ENCODE data around the gene THRB.

Gene THRB

DNA sequence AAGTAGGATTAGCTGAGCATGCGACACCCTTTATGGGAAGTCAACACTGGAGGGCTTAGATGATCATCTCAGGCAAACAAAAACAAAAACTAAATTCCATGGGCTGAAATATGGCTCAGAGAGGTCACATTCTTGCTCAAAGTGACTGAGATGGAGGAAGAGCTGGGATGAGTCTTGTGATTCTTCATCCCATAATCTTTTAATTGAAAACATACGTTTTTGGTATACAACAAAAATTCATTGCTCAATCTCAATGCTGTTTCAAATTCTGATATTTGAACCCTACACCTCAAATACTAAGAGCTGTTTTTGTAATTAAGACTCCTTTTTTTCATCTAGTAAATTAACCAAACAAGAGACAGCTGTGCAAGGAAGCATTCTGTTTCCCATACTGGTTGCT is 292.6 kb downstream of the THRB start:
- no peak for TF ChIP-seq ZEB2 (tag by site-specific recombination; IDR thresholded peaks at IDR 0.05)
- Histone ChIP-seq H3K27ac (ENCODE audit: extremely low read depth, low read depth, low read length) (no peak overlapping the region), H3K4me1 (ENCODE audit: control insufficient read depth, insufficient read depth, low read length) (no peaks in the 10 kb centered on the region), H3K36me3 (ENCODE audit: control insufficient read depth in 2 of 2, insufficient read depth in 1 of 2, low read length in 2 of 2) (no peaks in the 10 kb centered on the region), H3K4me3 (ENCODE audit: low read depth, low read length) (no peak overlapping the region), H3K9me3 (ENCODE audit: control insufficient read depth, insufficient read depth, low read depth, low read length) (no peaks in the 10 kb centered on the region)
- ChIA-PET POLR2A (no interaction called here), CTCF (no interaction called here)

DNA sequence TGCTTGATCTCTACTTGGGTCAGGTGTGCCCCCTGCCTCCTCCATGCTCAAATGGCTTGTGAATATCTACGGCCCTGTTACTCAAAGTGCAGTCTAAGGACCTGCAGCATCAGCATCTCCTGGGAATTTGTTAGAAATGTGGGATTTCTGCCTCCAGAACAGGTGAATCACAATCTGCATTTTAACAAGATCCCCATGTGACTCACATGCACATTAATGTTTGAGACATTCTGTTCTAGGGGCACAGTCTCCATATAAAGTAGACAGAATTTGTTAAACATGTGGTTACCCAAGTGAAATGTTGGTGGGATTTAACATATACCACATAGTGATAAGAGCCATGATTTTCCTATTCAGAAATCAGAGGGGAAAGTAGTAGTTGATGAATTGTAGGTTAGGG is 293.3 kb downstream of the THRB start:
- no peak overlapping the region for H3K27ac ChIP-seq (ENCODE audit: extremely low read depth, low read depth, low read length)
- ChIA-PET POLR2A (no interaction called here), CTCF (no interaction called here)
- H3K36me3 ChIP-seq (ENCODE audit: control insufficient read depth in 2 of 2, insufficient read depth in 1 of 2, low read length in 2 of 2) = no peaks in the 10 kb centered on the region
- no peaks in the 10 kb centered on the region for H3K4me1 ChIP-seq (ENCODE audit: control insufficient read depth, insufficient read depth, low read length)
- H3K9me3 ChIP-seq (ENCODE audit: control insufficient read depth, insufficient read depth, low read depth, low read length) = no peaks in the 10 kb centered on the region
- no peak overlapping the region for H3K4me3 ChIP-seq (ENCODE audit: low read depth, low read length)
- no peak for TF ChIP-seq MEIS1 (CRISPR knock-in tag; IDR thresholded peaks at IDR 0.05; ENCODE audit: borderline replicate concordance)
- no peak for TF ChIP-seq ZNF610 (tag by site-specific recombination; IDR thresholded peaks at IDR 0.05; ENCODE audit: borderline replicate concordance)
- no peak for TF ChIP-seq BCL11A (tag by site-specific recombination; IDR thresholded peaks at IDR 0.05; ENCODE audit: low read depth)
- no peak for TF ChIP-seq ZNF558 (tag by site-specific recombination; IDR thresholded peaks at IDR 0.05)
- no peak for TF ChIP-seq ZNF24 (tag by site-specific recombination; IDR thresholded peaks at IDR 0.05)
- TF ChIP-seq, protein P1, sequence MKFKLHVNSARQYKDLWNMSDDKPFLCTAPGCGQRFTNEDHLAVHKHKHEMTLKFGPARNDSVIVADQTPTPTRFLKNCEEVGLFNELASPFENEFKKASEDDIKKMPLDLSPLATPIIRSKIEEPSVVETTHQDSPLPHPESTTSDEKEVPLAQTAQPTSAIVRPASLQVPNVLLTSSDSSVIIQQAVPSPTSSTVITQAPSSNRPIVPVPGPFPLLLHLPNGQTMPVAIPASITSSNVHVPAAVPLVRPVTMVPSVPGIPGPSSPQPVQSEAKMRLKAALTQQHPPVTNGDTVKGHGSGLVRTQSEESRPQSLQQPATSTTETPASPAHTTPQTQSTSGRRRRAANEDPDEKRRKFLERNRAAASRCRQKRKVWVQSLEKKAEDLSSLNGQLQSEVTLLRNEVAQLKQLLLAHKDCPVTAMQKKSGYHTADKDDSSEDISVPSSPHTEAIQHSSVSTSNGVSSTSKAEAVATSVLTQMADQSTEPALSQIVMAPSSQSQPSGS (tag by site-specific recombination; IDR thresholded peaks at IDR 0.05; ENCODE audit: low read depth) = no peak
- no peak for TF ChIP-seq ZIC2 (tag by site-specific recombination; IDR thresholded peaks at IDR 0.05)
- TF ChIP-seq, protein P2, sequence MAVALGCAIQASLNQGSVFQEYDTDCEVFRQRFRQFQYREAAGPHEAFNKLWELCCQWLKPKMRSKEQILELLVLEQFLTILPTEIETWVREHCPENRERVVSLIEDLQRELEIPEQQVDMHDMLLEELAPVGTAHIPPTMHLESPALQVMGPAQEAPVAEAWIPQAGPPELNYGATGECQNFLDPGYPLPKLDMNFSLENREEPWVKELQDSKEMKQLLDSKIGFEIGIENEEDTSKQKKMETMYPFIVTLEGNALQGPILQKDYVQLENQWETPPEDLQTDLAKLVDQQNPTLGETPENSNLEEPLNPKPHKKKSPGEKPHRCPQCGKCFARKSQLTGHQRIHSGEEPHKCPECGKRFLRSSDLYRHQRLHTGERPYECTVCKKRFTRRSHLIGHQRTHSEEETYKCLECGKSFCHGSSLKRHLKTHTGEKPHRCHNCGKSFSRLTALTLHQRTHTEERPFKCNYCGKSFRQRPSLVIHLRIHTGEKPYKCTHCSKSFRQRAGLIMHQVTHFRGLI (tag by site-specific recombination; IDR thresholded peaks at IDR 0.05) = no peak
- TF ChIP-seq ZNF529 (tag by site-specific recombination; IDR thresholded peaks at IDR 0.05; ENCODE audit: insufficient replicate concordance) = no peak
- TF ChIP-seq ZNF10 (tag by site-specific recombination; IDR thresholded peaks at IDR 0.05) = no peak
- no peak for TF ChIP-seq ZNF274 (IDR thresholded peaks at IDR 0.05; ENCODE audit: low read length)
- no peak for TF ChIP-seq ZNF274 (tag by site-specific recombination; IDR thresholded peaks at IDR 0.05; ENCODE audit: borderline replicate concordance)
- TF ChIP-seq, protein P3, sequence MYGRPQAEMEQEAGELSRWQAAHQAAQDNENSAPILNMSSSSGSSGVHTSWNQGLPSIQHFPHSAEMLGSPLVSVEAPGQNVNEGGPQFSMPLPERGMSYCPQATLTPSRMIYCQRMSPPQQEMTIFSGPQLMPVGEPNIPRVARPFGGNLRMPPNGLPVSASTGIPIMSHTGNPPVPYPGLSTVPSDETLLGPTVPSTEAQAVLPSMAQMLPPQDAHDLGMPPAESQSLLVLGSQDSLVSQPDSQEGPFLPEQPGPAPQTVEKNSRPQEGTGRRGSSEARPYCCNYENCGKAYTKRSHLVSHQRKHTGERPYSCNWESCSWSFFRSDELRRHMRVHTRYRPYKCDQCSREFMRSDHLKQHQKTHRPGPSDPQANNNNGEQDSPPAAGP (tag by site-specific recombination; IDR thresholded peaks at IDR 0.05) = no peak
- no peak for TF ChIP-seq ZBTB8A (tag by site-specific recombination; IDR thresholded peaks at IDR 0.05)
- no peak for TF ChIP-seq WT1 (tag by site-specific recombination; IDR thresholded peaks at IDR 0.05)

DNA sequence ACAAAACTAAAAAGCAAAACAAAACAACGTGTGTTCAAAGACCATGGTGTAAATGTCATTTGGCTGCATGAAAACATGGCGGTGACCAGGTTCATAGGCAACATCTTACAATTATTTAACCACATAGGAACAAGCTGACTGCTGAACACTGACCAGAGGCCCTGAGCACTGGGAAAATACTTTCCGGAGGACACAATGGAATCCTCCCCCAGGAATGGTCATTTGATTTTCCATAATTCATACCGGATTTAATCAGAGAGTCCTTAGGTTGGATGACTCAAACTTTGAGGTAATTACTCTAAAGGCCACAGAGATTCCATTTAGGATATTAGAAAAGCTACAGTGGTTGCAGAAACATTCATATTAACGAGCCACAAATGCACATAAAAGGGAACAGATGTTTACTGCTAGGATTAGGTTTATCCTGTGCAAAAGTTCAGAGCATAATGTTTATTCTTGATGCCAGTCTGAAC is 294.8 kb downstream of the THRB start:
- POLR2A ChIA-PET = no interaction called here
- Histone ChIP-seq H3K27ac (ENCODE audit: extremely low read depth, low read depth, low read length) (no peak overlapping the region), H3K36me3 (ENCODE audit: control insufficient read depth in 2 of 2, insufficient read depth in 1 of 2, low read length in 2 of 2) (no peaks in the 10 kb centered on the region), H3K4me3 (ENCODE audit: low read depth, low read length) (no peak overlapping the region), H3K9me3 (ENCODE audit: control insufficient read depth, insufficient read depth, low read depth, low read length) (no peaks in the 10 kb centered on the region), H3K4me1 (ENCODE audit: control insufficient read depth, insufficient read depth, low read length) (no peaks in the 10 kb centered on the region)
- CTCF ChIA-PET = no interaction called here
- no peak for TF ChIP-seq MZF1 (tag by site-specific recombination; IDR thresholded peaks at IDR 0.05; ENCODE audit: borderline replicate concordance)
- TF ChIP-seq REPIN1 (tag by site-specific recombination; IDR thresholded peaks at IDR 0.05; ENCODE audit: low read depth) = no peak
- TF ChIP-seq ZNF776 (tag by site-specific recombination; IDR thresholded peaks at IDR 0.05; ENCODE audit: borderline replicate concordance) = no peak
- TF ChIP-seq, protein P4, sequence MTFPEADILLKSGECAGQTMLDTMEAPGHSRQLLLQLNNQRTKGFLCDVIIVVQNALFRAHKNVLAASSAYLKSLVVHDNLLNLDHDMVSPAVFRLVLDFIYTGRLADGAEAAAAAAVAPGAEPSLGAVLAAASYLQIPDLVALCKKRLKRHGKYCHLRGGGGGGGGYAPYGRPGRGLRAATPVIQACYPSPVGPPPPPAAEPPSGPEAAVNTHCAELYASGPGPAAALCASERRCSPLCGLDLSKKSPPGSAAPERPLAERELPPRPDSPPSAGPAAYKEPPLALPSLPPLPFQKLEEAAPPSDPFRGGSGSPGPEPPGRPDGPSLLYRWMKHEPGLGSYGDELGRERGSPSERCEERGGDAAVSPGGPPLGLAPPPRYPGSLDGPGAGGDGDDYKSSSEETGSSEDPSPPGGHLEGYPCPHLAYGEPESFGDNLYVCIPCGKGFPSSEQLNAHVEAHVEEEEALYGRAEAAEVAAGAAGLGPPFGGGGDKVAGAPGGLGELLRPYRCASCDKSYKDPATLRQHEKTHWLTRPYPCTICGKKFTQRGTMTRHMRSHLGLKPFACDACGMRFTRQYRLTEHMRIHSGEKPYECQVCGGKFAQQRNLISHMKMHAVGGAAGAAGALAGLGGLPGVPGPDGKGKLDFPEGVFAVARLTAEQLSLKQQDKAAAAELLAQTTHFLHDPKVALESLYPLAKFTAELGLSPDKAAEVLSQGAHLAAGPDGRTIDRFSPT (tag by site-specific recombination; IDR thresholded peaks at IDR 0.05) = peak; percentile 50; the same call in 1 of the 2 replicates
- TF ChIP-seq, protein P5, sequence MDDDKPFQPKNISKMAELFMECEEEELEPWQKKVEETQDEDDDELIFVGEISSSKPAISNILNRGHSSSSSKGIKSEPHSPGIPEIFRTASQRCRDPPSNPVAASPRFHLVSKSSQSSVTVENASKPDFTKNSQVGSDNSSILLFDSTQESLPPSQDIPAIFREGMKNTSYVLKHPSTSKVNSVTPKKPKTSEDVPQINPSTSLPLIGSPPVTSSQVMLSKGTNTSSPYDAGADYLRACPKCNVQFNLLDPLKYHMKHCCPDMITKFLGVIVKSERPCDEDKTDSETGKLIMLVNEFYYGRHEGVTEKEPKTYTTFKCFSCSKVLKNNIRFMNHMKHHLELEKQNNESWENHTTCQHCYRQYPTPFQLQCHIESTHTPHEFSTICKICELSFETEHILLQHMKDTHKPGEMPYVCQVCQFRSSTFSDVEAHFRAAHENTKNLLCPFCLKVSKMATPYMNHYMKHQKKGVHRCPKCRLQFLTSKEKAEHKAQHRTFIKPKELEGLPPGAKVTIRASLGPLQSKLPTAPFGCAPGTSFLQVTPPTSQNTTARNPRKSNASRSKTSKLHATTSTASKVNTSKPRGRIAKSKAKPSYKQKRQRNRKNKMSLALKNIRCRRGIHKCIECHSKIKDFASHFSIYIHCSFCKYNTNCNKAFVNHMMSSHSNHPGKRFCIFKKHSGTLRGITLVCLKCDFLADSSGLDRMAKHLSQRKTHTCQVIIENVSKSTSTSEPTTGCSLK (tag by site-specific recombination; IDR thresholded peaks at IDR 0.05) = no peak
- TF ChIP-seq, protein P6, sequence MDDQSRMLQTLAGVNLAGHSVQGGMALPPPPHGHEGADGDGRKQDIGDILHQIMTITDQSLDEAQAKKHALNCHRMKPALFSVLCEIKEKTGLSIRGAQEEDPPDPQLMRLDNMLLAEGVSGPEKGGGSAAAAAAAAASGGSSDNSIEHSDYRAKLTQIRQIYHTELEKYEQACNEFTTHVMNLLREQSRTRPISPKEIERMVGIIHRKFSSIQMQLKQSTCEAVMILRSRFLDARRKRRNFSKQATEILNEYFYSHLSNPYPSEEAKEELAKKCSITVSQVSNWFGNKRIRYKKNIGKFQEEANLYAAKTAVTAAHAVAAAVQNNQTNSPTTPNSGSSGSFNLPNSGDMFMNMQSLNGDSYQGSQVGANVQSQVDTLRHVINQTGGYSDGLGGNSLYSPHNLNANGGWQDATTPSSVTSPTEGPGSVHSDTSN (CRISPR knock-in tag; IDR thresholded peaks at IDR 0.05) = no peak
- no peak for TF ChIP-seq ZNF174 (tag by site-specific recombination; IDR thresholded peaks at IDR 0.05)
- TF ChIP-seq GFI1B (tag by site-specific recombination; IDR thresholded peaks at IDR 0.05) = no peak
